Neural cell (in vitro differentiated cells): ENCODE results near the gene ZNF335. TPM values are rescaled to one million over a fixed set of nuclear protein-coding genes. Genes with fewer than 3 reads are reported as not detected.

Experiments used
- H2AFZ ChIP-seq: fragments of 200-600, 300-800 bp; sonication (generic), shearing (Covaris generic); 2 replicates; pipeline ENCODE4 v1.6.0; 2014; ENCODE audit warnings: low read depth, mild to moderate bottlenecking, antibody characterized with exemption, low read length, moderate library complexity
- H3F3A ChIP-seq: fragments of 200-600 bp; shearing (Covaris generic); 2 replicates; pipeline ENCODE4 v1.6.1; 2016; ENCODE audit warnings: mild to moderate bottlenecking, moderate library complexity, mixed read lengths, antibody characterized with exemption, low read length; ENCODE audit not compliant: insufficient read depth, poor library complexity, severe bottlenecking
- H3K27ac ChIP-seq: fragments of 200-600, 300-800 bp; sonication (generic), shearing (Covaris generic); 2 replicates; pipeline ENCODE4 v1.5.1; 2014; ENCODE audit warnings: mild to moderate bottlenecking, low read length, moderate library complexity
- H3K27me3 ChIP-seq: fragments of 300-800, 200-600 bp; sonication (generic), shearing (Covaris generic); 2 replicates; pipeline ENCODE4 v1.6.0; 2014; ENCODE audit warnings: mild to moderate bottlenecking, low read depth, low read length, moderate library complexity; ENCODE audit not compliant: insufficient read depth
- H3K36me3 ChIP-seq: fragments of 300-800, 200-600 bp; sonication (generic), shearing (Covaris generic); 2 replicates; pipeline ENCODE4 v1.5.1; 2014; ENCODE audit warnings: mild to moderate bottlenecking, antibody characterized with exemption, low read length, moderate library complexity; ENCODE audit not compliant: insufficient read depth
- H3K4me2 ChIP-seq: fragments of 300-800, 200-600 bp; sonication (generic), shearing (Covaris generic); 2 replicates; pipeline ENCODE4 v1.6.0; 2014; ENCODE audit warnings: mild to moderate bottlenecking, low read length
- H3K4me3 ChIP-seq: fragments of 300-800, 200-600 bp; sonication (generic), shearing (Covaris generic); 2 replicates; pipeline ENCODE4 v1.5.1; 2014; ENCODE audit warnings: mild to moderate bottlenecking, low read length, moderate library complexity
- H3K79me2 ChIP-seq: fragments of 200-600 bp; shearing (Covaris generic); replicated peaks from 2 replicates; pipeline ENCODE4 v1.6.0; 2014; ENCODE audit warnings: mild to moderate bottlenecking, low read length, moderate library complexity; ENCODE audit not compliant: insufficient read depth
- H3K9ac ChIP-seq: fragments of 300-800, 200-600 bp; sonication (generic), shearing (Covaris generic); 2 replicates; pipeline ENCODE4 v1.6.1; 2016; ENCODE audit warnings: mild to moderate bottlenecking, low read length, mixed read lengths
- H3K9me2 ChIP-seq: fragments of 200-600 bp; shearing (Covaris generic); 2 replicates; pipeline ENCODE4 v1.6.1; 2016; ENCODE audit warnings: mild to moderate bottlenecking, low read length, mixed read lengths; ENCODE audit not compliant: insufficient read depth
- H3K9me3 ChIP-seq: fragments of 200-600, 300-800 bp; sonication (generic), shearing (Covaris generic); 2 replicates; pipeline ENCODE4 v1.6.1; 2016; ENCODE audit warnings: mild to moderate bottlenecking, mixed run types, low read length, moderate library complexity, mixed read lengths
- H4K20me1 ChIP-seq: fragments of 200-600 bp; shearing (Covaris generic); 2 replicates; pipeline ENCODE4 v1.6.1; 2016; ENCODE audit warnings: mild to moderate bottlenecking, mixed run types; ENCODE audit not compliant: insufficient read depth
- EP300 ChIP-seq: fragments of 450-650 bp; conservative IDR thresholded peaks from 2 replicates; pipeline ENCODE4 v1.6.1; 2014; ENCODE audit warnings: antibody characterized with exemption, mild to moderate bottlenecking, moderate library complexity; ENCODE audit not compliant: poor library complexity, severe bottlenecking
- EZH2 ChIP-seq: fragments of 200-600, 300-800 bp; shearing (Covaris generic), sonication (generic); IDR thresholded peaks from 2 replicates; pipeline ENCODE4 v1.6.1; 2014; ENCODE audit warnings: antibody characterized with exemption, low read length, borderline replicate concordance, mild to moderate bottlenecking; ENCODE audit not compliant: insufficient read depth, poor library complexity, severe bottlenecking
- MXI1 ChIP-seq: fragments of 450-650 bp; conservative IDR thresholded peaks from 2 replicates; pipeline ENCODE4 v1.6.1; 2014; ENCODE audit warnings: antibody characterized with exemption, mild to moderate bottlenecking; ENCODE audit not compliant: poor library complexity, severe bottlenecking
- POLR2AphosphoS5 ChIP-seq: IDR thresholded peaks from 2 replicates; pipeline ENCODE4 v1.6.1; 2012
- RAD21 ChIP-seq: fragments of 450-650 bp; conservative IDR thresholded peaks from 2 replicates; pipeline ENCODE4 v1.6.1; 2014; ENCODE audit warnings: antibody characterized with exemption, mild to moderate bottlenecking, moderate library complexity
- SMC3 ChIP-seq: fragments of 450-650 bp; conservative IDR thresholded peaks from 2 replicates; pipeline ENCODE4 v1.6.1; 2014; ENCODE audit warnings: antibody characterized with exemption, mild to moderate bottlenecking, moderate library complexity; ENCODE audit not compliant: poor library complexity
- TAF1 ChIP-seq: IDR thresholded peaks from 2 replicates; pipeline ENCODE4 v1.6.1; 2012; ENCODE audit warnings: low read depth
- polyA plus RNA-seq: library from polyadenylated mRNA; depleted of rRNA; stranded (reverse); fragments of >200 nt; gene quantifications from 2 replicates; pipeline ENCODE4 v1.2.3, GENCODE V29; 2014
- TF ChIP-seq, protein P1 (sequence below): fragments of 450-650 bp; IDR thresholded peaks from 2 replicates; pipeline ENCODE4 v1.5.1; 2014; ENCODE audit warnings: antibody characterized with exemption, mild to moderate bottlenecking, moderate library complexity; ENCODE audit not compliant: poor library complexity, severe bottlenecking
- TF ChIP-seq, protein P2 (sequence below): IDR thresholded peaks from 2 replicates; pipeline ENCODE4 v1.6.1; 2012; ENCODE audit warnings: borderline replicate concordance

Gene ZNF335
- polyA plus RNA-seq, 1 donor from 2014 or later = 12.8 TPM

DNA sequence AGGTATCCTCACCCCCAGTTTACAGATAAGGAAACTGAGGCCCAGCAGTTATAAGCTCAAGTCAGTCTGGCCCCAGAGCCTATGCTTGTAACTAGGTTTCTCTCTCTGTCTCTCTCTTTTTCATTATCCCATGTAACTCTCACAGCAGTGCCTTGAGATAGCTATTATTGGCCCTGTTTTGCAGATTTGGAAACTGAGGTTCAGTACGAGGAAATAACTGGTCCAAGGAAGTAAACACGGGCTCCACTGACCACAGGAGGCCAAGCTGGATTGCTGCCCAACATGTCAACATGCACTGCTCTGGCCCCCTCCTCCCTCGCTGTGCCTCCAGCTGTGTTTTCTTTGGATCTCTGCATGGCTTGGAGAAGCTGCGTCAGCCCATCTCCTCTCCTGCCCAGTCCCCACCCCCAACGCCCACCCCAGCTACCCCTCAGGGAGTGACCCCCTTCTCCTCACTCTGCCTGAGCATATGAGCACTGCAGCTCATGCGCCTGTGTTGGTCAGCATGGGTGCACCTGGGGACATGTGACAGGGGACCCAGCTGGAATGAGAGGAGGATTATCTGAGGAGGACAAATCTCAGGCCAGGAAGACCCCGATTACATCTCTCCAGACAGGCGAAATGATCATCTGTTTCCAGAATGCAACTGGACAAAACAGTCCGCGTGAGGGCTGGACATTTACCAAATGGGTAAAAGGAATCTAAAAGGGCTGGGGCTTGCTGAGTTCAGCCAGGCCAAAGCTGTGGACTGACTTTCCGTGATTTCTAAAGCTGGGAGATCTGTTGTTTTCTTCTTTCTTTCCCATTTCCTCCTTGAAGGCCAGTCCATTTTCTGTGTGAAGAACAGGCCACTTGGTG, 52.2 kb downstream of the ZNF335 start:
- no peak for TF ChIP-seq MXI1
- no peak for TF ChIP-seq POLR2AphosphoS5
- TF ChIP-seq, protein P1, sequence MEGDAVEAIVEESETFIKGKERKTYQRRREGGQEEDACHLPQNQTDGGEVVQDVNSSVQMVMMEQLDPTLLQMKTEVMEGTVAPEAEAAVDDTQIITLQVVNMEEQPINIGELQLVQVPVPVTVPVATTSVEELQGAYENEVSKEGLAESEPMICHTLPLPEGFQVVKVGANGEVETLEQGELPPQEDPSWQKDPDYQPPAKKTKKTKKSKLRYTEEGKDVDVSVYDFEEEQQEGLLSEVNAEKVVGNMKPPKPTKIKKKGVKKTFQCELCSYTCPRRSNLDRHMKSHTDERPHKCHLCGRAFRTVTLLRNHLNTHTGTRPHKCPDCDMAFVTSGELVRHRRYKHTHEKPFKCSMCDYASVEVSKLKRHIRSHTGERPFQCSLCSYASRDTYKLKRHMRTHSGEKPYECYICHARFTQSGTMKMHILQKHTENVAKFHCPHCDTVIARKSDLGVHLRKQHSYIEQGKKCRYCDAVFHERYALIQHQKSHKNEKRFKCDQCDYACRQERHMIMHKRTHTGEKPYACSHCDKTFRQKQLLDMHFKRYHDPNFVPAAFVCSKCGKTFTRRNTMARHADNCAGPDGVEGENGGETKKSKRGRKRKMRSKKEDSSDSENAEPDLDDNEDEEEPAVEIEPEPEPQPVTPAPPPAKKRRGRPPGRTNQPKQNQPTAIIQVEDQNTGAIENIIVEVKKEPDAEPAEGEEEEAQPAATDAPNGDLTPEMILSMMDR = no peak
- TF ChIP-seq SMC3 = no peak
- no peak for TF ChIP-seq EZH2
- TF ChIP-seq, protein P2, sequence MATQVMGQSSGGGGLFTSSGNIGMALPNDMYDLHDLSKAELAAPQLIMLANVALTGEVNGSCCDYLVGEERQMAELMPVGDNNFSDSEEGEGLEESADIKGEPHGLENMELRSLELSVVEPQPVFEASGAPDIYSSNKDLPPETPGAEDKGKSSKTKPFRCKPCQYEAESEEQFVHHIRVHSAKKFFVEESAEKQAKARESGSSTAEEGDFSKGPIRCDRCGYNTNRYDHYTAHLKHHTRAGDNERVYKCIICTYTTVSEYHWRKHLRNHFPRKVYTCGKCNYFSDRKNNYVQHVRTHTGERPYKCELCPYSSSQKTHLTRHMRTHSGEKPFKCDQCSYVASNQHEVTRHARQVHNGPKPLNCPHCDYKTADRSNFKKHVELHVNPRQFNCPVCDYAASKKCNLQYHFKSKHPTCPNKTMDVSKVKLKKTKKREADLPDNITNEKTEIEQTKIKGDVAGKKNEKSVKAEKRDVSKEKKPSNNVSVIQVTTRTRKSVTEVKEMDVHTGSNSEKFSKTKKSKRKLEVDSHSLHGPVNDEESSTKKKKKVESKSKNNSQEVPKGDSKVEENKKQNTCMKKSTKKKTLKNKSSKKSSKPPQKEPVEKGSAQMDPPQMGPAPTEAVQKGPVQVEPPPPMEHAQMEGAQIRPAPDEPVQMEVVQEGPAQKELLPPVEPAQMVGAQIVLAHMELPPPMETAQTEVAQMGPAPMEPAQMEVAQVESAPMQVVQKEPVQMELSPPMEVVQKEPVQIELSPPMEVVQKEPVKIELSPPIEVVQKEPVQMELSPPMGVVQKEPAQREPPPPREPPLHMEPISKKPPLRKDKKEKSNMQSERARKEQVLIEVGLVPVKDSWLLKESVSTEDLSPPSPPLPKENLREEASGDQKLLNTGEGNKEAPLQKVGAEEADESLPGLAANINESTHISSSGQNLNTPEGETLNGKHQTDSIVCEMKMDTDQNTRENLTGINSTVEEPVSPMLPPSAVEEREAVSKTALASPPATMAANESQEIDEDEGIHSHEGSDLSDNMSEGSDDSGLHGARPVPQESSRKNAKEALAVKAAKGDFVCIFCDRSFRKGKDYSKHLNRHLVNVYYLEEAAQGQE = no peak
- TF ChIP-seq TAF1 = no peak
- H3K27me3 ChIP-seq = no peaks in the 10 kb centered on the region
- H3K9ac ChIP-seq = no peak overlapping the region
- no peak overlapping the region for H2AFZ ChIP-seq
- H3K27ac ChIP-seq = no peak overlapping the region
- H4K20me1 ChIP-seq = no peaks in the 10 kb centered on the region
- no peak overlapping the region for H3K4me2 ChIP-seq
- H3F3A ChIP-seq = no peaks in the 10 kb centered on the region
- no peaks in the 10 kb centered on the region for H3K9me2 ChIP-seq
- H3K9me3 ChIP-seq = no peaks in the 10 kb centered on the region
- H3K79me2 ChIP-seq = no peaks in the 10 kb centered on the region
- no peaks in the 10 kb centered on the region for H3K36me3 ChIP-seq
- H3K4me3 ChIP-seq = no peak overlapping the region

DNA sequence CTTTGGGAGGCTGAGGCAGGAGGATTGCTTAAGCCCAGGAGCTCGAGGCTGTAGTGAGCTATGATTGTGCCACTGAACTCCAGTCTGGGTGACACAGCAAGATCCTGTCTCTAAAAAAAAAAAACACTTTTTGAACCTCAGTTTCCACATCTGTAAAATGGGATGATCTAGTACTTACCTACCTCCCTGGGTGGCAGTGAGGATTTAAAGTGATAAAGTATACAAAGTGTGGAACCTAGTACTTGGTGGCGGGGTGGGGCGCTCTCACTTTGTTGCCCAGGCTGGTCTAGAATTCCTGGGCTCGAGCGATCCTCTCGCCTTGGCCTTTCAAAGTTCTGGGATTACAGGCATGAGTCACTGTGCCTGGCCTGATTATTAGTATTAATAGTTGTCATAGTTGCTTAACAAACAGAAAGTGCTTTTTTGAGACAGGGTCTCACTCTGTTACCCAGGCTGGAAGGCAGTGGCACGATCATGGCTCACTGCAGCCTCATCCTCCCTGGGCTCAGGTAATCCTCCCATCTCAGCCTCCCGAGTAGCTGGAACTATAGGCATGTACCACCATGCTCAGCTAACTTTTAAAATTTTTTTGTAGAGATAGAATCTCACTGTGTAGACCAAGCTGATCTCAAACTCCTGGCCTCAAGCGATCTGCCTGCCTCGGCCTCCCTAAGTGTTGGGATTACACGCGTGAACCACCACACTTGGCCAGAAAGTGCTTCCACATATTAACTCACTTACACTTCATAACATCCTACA, 53.0 kb downstream of the ZNF335 start:
- no peak overlapping the region for H3K4me2 ChIP-seq
- H3K9me3 ChIP-seq = no peaks in the 10 kb centered on the region
- H3K9me2 ChIP-seq = no peaks in the 10 kb centered on the region
- no peaks in the 10 kb centered on the region for H3K27me3 ChIP-seq
- H3K79me2 ChIP-seq = no peaks in the 10 kb centered on the region
- H3K27ac ChIP-seq = no peak overlapping the region
- no peak overlapping the region for H3K9ac ChIP-seq
- no peaks in the 10 kb centered on the region for H4K20me1 ChIP-seq
- no peaks in the 10 kb centered on the region for H3F3A ChIP-seq
- H2AFZ ChIP-seq = no peak overlapping the region
- H3K4me3 ChIP-seq = no peak overlapping the region
- TF ChIP-seq EZH2 (no peak), RAD21 (no peak), POLR2AphosphoS5 (no peak), MXI1 (no peak), SMC3 (no peak), EP300 (no peak), TAF1 (no peak)
- TF ChIP-seq, protein P2 = no peak
- TF ChIP-seq, protein P1 = no peak
- H3K36me3 ChIP-seq = no peaks in the 10 kb centered on the region
